Measurements from ENCODE around the gene SRP54.

The SRP54 gene

DNA sequence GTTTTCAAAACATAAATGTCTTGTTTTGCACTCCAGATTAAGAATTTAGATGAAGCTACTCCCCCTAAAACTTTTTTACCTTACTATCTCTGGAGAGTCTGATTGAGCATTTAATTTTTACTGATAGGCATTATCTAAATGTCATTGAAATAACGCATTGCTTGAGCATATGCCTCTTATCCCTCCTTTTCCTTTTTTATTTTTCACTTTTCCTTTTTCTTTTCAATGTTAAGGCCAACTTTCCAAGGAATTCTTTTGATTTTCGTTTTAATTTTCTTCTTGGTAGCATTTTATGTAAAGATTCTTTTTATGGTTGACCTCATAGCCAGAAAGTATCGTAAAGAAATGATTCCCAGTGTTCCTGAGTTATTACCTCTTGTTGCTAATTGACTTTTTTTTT, 2.9 kb downstream of the SRP54 start:
- CTCF ChIA-PET: no interaction called here
- no peak for DNase-seq (ENCODE audit: low read depth, low spot score)
- TF ChIP-seq, protein P1, sequence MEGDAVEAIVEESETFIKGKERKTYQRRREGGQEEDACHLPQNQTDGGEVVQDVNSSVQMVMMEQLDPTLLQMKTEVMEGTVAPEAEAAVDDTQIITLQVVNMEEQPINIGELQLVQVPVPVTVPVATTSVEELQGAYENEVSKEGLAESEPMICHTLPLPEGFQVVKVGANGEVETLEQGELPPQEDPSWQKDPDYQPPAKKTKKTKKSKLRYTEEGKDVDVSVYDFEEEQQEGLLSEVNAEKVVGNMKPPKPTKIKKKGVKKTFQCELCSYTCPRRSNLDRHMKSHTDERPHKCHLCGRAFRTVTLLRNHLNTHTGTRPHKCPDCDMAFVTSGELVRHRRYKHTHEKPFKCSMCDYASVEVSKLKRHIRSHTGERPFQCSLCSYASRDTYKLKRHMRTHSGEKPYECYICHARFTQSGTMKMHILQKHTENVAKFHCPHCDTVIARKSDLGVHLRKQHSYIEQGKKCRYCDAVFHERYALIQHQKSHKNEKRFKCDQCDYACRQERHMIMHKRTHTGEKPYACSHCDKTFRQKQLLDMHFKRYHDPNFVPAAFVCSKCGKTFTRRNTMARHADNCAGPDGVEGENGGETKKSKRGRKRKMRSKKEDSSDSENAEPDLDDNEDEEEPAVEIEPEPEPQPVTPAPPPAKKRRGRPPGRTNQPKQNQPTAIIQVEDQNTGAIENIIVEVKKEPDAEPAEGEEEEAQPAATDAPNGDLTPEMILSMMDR (IDR thresholded peaks at IDR 0.05; ENCODE audit: insufficient read depth, low read length, missing control alignments): no peak
- H3K4me3 ChIP-seq (ENCODE audit: low read depth, low read length): no peak overlapping the region
- POLR2A ChIA-PET: no interaction called here

DNA sequence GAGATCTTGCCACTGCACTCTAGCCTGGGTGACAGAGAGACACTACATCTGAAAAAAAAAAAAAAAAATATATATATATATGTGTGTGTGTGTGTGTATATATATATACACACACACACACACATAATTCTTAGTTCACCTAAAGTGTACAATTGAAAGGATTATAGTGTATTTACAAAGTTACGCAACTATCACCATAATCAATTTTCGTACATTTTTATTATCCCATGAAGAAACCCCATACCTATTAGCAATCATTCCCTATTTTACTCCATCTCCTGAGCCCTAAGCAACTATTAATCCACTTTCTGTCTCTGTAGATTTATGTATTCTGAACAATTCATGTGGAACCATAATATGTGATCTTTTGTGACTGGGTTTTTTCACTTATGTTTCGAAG, 4.4 kb downstream of the SRP54 start:
- DNase-seq (ENCODE audit: low read depth, low spot score): no peak
- TF ChIP-seq, protein P1 (IDR thresholded peaks at IDR 0.05; ENCODE audit: insufficient read depth, low read length, missing control alignments): no peak
- ChIA-PET POLR2A (no interaction called here), CTCF (no interaction called here)
- no peak overlapping the region for H3K4me3 ChIP-seq (ENCODE audit: low read depth, low read length)

- POLR2A ChIA-PET: no interaction called here
- H3K4me3 ChIP-seq (ENCODE audit: low read depth, low read length): no peak overlapping the region
- no peak for DNase-seq (ENCODE audit: low read depth, low spot score)
- TF ChIP-seq, protein P1 (IDR thresholded peaks at IDR 0.05; ENCODE audit: insufficient read depth, low read length, missing control alignments): no peak
- CTCF ChIA-PET: interaction anchor here (1.3 kb wide), 1 partner anchor 317 kb away, joined by 3 read pairs; no protein-coding TSS in a partner anchor
These were observed 7.0 kb downstream of the SRP54 start for GRCh38 chr14:34989762-34990161.

- CTCF ChIA-PET: no interaction called here
These were observed 10.6 kb downstream of the SRP54 start for GRCh38 chr14:34993426-34993825.

DNA sequence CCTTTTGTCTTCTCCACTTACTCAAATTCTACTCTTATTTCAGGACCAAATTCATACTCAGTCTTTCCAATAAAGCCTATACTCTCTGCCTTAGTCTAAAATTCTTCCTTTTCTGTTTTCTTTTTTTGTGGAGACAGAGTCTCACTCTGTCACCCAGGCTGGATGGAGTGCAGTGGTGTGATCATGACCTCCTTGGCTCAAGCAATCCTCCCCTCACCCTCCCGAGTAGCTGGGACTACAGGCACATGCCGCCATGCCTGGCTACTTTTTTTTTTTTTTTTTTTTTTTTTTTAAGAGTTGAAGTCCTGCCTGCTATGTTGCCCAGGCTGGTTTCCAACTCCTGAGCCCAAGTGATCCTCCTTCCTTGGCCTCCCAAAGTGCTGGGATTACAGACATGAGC, 11.9 kb downstream of the SRP54 start:
- ChIA-PET CTCF (no interaction called here), POLR2A (interaction anchor here (1.2 kb wide), 1 partner anchor 11 kb away, joined by 4 read pairs; the partner anchor contains the start of gene SRP54)
- TF ChIP-seq, protein P1 (IDR thresholded peaks at IDR 0.05; ENCODE audit: insufficient read depth, low read length, missing control alignments): no peak
- no peak overlapping the region for H3K4me3 ChIP-seq (ENCODE audit: low read depth, low read length)
- DNase-seq (ENCODE audit: low read depth, low spot score): no peak

More at GRCh38 chr14:34993426-34993825, 10.6 kb downstream of the SRP54 start:
- POLR2A ChIA-PET: no interaction called here
- H3K4me3 ChIP-seq (ENCODE audit: low read depth, low read length): no peak overlapping the region
- TF ChIP-seq, protein P1 (IDR thresholded peaks at IDR 0.05; ENCODE audit: insufficient read depth, low read length, missing control alignments): no peak
- DNase-seq (ENCODE audit: low read depth, low spot score): no peak

- CTCF ChIA-PET: no interaction called here
- TF ChIP-seq, protein P1 (IDR thresholded peaks at IDR 0.05; ENCODE audit: insufficient read depth, low read length, missing control alignments): no peak
- no peak overlapping the region for H3K4me3 ChIP-seq (ENCODE audit: low read depth, low read length)
- POLR2A ChIA-PET: no interaction called here
- DNase-seq (ENCODE audit: low read depth, low spot score): no peak
These were observed 15.0 kb downstream of the SRP54 start for GRCh38 chr14:34997762-34998161.

Measured in AG04449 (cell line).